ENCODE data around the gene S100A7A.

S100A7A gene

DNA sequence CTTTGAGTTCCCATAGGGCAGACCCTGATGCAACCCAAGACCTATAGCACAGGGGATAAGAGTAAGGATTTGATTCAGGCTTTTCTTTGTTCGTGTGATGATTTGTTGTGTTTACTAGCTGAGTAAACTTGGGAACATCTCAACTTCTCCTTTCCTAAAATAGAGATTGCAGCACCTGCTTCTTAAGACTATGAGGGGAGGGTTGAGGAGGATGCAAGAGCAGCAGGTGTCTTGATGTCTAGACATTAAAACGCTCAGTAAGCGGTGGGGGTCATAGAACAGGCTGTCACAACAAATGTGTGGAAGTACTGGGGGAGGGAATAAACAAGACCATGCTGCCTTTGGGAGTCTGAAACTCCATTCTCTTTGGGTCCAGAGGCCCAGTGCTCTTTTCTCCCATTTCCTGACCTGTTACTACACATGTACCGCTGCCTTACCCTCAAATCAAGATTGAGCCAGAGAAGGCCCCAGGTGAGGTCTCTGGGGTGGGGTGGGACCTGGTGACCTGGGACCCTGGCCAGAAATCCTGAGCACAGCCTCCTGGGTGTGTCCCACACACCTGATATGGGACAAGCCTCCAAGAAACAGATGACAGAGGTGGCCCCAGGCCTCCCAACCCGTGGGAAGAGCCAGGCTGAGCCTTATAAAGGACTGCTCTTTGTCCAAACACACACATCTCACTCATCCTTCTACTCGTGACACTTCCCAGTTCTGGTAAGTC lies at the start of gene S100A7A:
Gene S100A7A, plus strand, starts transcription at position 671 of the 721 bp plus-strand sequence. CDS start 1,563 bp downstream, outside the sequence.
- ATAC-seq: no peak
- TF ChIP-seq RARB (CRISPR knock-in tag; IDR thresholded peaks at IDR 0.05) (no peak), ISL1 (CRISPR knock-in tag; IDR thresholded peaks at IDR 0.05) (no peak), ZNF70 (CRISPR knock-in tag; IDR thresholded peaks at IDR 0.05) (no peak), PPARA (CRISPR knock-in tag; IDR thresholded peaks at IDR 0.05; ENCODE audit: borderline replicate concordance) (no peak), TSHZ2 (CRISPR knock-in tag; IDR thresholded peaks at IDR 0.05) (no peak), TCF4 (CRISPR knock-in tag; IDR thresholded peaks at IDR 0.05; ENCODE audit: borderline replicate concordance) (no peak), ZNF565 (CRISPR knock-in tag; conservative IDR thresholded peaks at IDR 0.05; ENCODE audit: low read depth) (no peak), GLIS3 (CRISPR knock-in tag; IDR thresholded peaks at IDR 0.05) (no peak), TOX (CRISPR knock-in tag; IDR thresholded peaks at IDR 0.05; ENCODE audit: borderline replicate concordance) (no peak), ZFP3 (CRISPR knock-in tag; IDR thresholded peaks at IDR 0.05) (no peak), ESRRG (CRISPR knock-in tag; IDR thresholded peaks at IDR 0.05) (no peak), ZFP30 (CRISPR knock-in tag; IDR thresholded peaks at IDR 0.05) (no peak), CSDC2 (CRISPR knock-in tag; IDR thresholded peaks at IDR 0.05) (no peak), OSR1 (CRISPR knock-in tag; IDR thresholded peaks at IDR 0.05) (no peak), ZC3H10 (CRISPR knock-in tag; IDR thresholded peaks at IDR 0.05) (no peak), ZNF8 (CRISPR knock-in tag; IDR thresholded peaks at IDR 0.05) (no peak), ARNTL (CRISPR knock-in tag; IDR thresholded peaks at IDR 0.05; ENCODE audit: borderline replicate concordance, low read depth) (no peak)
- TF ChIP-seq, protein P1, sequence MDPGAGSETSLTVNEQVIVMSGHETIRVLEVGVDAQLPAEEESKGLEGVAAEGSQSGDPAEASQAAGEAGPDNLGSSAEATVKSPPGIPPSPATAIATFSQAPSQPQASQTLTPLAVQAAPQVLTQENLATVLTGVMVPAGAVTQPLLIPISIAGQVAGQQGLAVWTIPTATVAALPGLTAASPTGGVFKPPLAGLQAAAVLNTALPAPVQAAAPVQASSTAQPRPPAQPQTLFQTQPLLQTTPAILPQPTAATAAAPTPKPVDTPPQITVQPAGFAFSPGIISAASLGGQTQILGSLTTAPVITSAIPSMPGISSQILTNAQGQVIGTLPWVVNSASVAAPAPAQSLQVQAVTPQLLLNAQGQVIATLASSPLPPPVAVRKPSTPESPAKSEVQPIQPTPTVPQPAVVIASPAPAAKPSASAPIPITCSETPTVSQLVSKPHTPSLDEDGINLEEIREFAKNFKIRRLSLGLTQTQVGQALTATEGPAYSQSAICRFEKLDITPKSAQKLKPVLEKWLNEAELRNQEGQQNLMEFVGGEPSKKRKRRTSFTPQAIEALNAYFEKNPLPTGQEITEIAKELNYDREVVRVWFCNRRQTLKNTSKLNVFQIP (CRISPR knock-in tag; IDR thresholded peaks at IDR 0.05; ENCODE audit: borderline replicate concordance, low read depth): no peak
- TF ChIP-seq, protein P2, sequence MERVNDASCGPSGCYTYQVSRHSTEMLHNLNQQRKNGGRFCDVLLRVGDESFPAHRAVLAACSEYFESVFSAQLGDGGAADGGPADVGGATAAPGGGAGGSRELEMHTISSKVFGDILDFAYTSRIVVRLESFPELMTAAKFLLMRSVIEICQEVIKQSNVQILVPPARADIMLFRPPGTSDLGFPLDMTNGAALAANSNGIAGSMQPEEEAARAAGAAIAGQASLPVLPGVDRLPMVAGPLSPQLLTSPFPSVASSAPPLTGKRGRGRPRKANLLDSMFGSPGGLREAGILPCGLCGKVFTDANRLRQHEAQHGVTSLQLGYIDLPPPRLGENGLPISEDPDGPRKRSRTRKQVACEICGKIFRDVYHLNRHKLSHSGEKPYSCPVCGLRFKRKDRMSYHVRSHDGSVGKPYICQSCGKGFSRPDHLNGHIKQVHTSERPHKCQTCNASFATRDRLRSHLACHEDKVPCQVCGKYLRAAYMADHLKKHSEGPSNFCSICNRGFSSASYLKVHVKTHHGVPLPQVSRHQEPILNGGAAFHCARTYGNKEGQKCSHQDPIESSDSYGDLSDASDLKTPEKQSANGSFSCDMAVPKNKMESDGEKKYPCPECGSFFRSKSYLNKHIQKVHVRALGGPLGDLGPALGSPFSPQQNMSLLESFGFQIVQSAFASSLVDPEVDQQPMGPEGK (CRISPR knock-in tag; IDR thresholded peaks at IDR 0.05; ENCODE audit: borderline replicate concordance): no peak
- TF ChIP-seq, protein P3, sequence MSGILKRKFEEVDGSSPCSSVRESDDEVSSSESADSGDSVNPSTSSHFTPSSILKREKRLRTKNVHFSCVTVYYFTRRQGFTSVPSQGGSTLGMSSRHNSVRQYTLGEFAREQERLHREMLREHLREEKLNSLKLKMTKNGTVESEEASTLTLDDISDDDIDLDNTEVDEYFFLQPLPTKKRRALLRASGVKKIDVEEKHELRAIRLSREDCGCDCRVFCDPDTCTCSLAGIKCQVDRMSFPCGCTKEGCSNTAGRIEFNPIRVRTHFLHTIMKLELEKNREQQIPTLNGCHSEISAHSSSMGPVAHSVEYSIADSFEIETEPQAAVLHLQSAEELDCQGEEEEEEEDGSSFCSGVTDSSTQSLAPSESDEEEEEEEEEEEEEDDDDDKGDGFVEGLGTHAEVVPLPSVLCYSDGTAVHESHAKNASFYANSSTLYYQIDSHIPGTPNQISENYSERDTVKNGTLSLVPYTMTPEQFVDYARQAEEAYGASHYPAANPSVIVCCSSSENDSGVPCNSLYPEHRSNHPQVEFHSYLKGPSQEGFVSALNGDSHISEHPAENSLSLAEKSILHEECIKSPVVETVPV (CRISPR knock-in tag; IDR thresholded peaks at IDR 0.05): no peak

- TF ChIP-seq TOX (CRISPR knock-in tag; IDR thresholded peaks at IDR 0.05; ENCODE audit: borderline replicate concordance) (no peak), RARB (CRISPR knock-in tag; IDR thresholded peaks at IDR 0.05) (no peak), TSHZ2 (CRISPR knock-in tag; IDR thresholded peaks at IDR 0.05) (no peak), ARNTL (CRISPR knock-in tag; IDR thresholded peaks at IDR 0.05; ENCODE audit: borderline replicate concordance, low read depth) (no peak), ZNF8 (CRISPR knock-in tag; IDR thresholded peaks at IDR 0.05) (no peak), BACH2 (CRISPR knock-in tag; IDR thresholded peaks at IDR 0.05; ENCODE audit: borderline replicate concordance) (no peak), ZFP3 (CRISPR knock-in tag; IDR thresholded peaks at IDR 0.05) (no peak), OSR1 (CRISPR knock-in tag; IDR thresholded peaks at IDR 0.05) (no peak), ZFP30 (CRISPR knock-in tag; IDR thresholded peaks at IDR 0.05) (no peak), ESRRG (CRISPR knock-in tag; IDR thresholded peaks at IDR 0.05) (no peak), SNAI2 (CRISPR knock-in tag; IDR thresholded peaks at IDR 0.05) (no peak), PPARA (CRISPR knock-in tag; IDR thresholded peaks at IDR 0.05; ENCODE audit: borderline replicate concordance) (no peak), ZNF565 (CRISPR knock-in tag; conservative IDR thresholded peaks at IDR 0.05; ENCODE audit: low read depth) (no peak), CSDC2 (CRISPR knock-in tag; IDR thresholded peaks at IDR 0.05) (no peak)
- TF ChIP-seq, protein P1 (CRISPR knock-in tag; IDR thresholded peaks at IDR 0.05; ENCODE audit: borderline replicate concordance, low read depth): no peak
- ATAC-seq: no peak
These were observed 49.2 kb upstream of the S100A7A start for GRCh38 chr1:153367090-153367489.

All from SK-N-SH treated with all-trans-retinoic acid at 6 μM for 48 hours (cell line).